H1 (cell line): ENCODE data around the gene PLEKHH2. TPM values are rescaled to one million over a fixed set of nuclear protein-coding genes. Genes with fewer than 3 reads are reported as not detected.

Experiments
- GTF2F1 ChIP-seq: IDR thresholded peaks from 2 replicates; pipeline ENCODE4 v1.6.1; 2012; ENCODE audit warnings: low read depth, low read length, improper control_type of control experiment, borderline replicate concordance
- NANOG ChIP-seq: IDR thresholded peaks from 2 replicates; pipeline ENCODE4 v1.6.1; 2011; ENCODE audit warnings: low read length, low read depth, mild to moderate bottlenecking, inconsistent platforms; ENCODE audit not compliant: insufficient read depth, poor library complexity, severe bottlenecking
- SP2 ChIP-seq: IDR thresholded peaks from 2 replicates; pipeline ENCODE4 v1.6.1; 2012; ENCODE audit warnings: mild to moderate bottlenecking, low read length, inconsistent platforms
- YY1 ChIP-seq: IDR thresholded peaks from 2 replicates; pipeline ENCODE4 v1.6.1; 2011; ENCODE audit warnings: low read depth, mild to moderate bottlenecking, low read length
- polyA plus RNA-seq, 7 experiments: library from polyadenylated mRNA; depleted of rRNA in 3 of 7; stranded (reverse) in 5 of 7; unstranded in 2 of 7; fragments of >200 nt in 5 of 7; fragments of 200-250 nt in 2 of 7; gene quantifications; 1 replicate in 5 of 7; 2 replicates in 1 of 7; 4 replicates in 1 of 7; pipeline versions ENCODE4 v1.2.1 to v1.2.3, GENCODE V29; 2011 to 2013; ENCODE audit warnings: missing spikeins in 2 of 7, mixed read lengths in 2 of 7
- total RNA-seq: library from RNA; stranded (reverse); fragmentation: NEBNext Ultra II Directional; extraction: Animal tissue kit (Norgen Biotek cat#: 25700); gene quantifications from 2 replicates; pipeline ENCODE4 v1.2.1, GENCODE V29; 2021

The PLEKHH2 gene
- total and polyA plus RNA-seq, 2 of the 8 experiments (the other 6 are each of a cell fraction or from before 2014, with no cell fraction given): 2.2 to 5.0 TPM

- TF ChIP-seq YY1 (no peak), GTF2F1 (no peak), NANOG (no peak), SP2 (no peak)
These were observed 159.1 kb downstream of the PLEKHH2 start (continued) for GRCh38 chr2:43796206-43796605.
